Calu3 (cell line): ENCODE results near the gene LMX1A. TPM values are rescaled to one million over a fixed set of nuclear protein-coding genes. Genes with fewer than 3 reads are reported as not detected.

Source experiments
- BruUV-seq: library from RNA; stranded (reverse); fragments of 400-500 nt; replicated peaks from 2 replicates; lab custom pipeline; 2021; lab: Mats Ljungman, UMichigan
- CTCF ChIA-PET: fragments of 300-600 bp; sonication (Branson Sonifier 250); formaldehyde crosslinking; loops from one replicate; lab custom pipeline; 2022; ENCODE audit warnings: antibody characterized with exemption; lab: Charles Lee
- DNase-seq: peaks from one replicate; pipeline ENCODE4 v3.0.0; 2022
- H3K27ac Mint-ChIP-seq: one replicate; pipeline ENCODE4 v1.8.0; 2022; ENCODE audit warnings: mixed read lengths; ENCODE audit not compliant: unreplicated experiment
- H3K27me3 Mint-ChIP-seq: one replicate; pipeline ENCODE4 v1.8.0; 2022; ENCODE audit warnings: mixed read lengths; ENCODE audit not compliant: unreplicated experiment
- H3K36me3 Mint-ChIP-seq: one replicate; pipeline ENCODE4 v1.8.0; 2022; ENCODE audit warnings: mild to moderate bottlenecking, moderate library complexity, mixed read lengths; ENCODE audit not compliant: insufficient read depth, unreplicated experiment
- H3K4me1 Mint-ChIP-seq: one replicate; pipeline ENCODE4 v1.8.0; 2022; ENCODE audit warnings: mild to moderate bottlenecking, low read depth, mixed read lengths; ENCODE audit not compliant: unreplicated experiment
- H3K4me3 Mint-ChIP-seq: one replicate; pipeline ENCODE4 v1.8.0; 2022; ENCODE audit warnings: mild to moderate bottlenecking, low read depth, moderate library complexity, mixed read lengths; ENCODE audit not compliant: unreplicated experiment
- H3K9me3 Mint-ChIP-seq: one replicate; pipeline ENCODE4 v1.8.0; 2022; ENCODE audit warnings: low read depth, mixed read lengths; ENCODE audit not compliant: unreplicated experiment
- intact Hi-C: fragments of 100-400 bp; cut with micrococcal nuclease; formaldehyde crosslinking; loops from one replicate; pipeline ENCODE4 v1.10.0; 2022; ENCODE audit not compliant: unreplicated experiment
- total RNA-seq: library from RNA; stranded (reverse); gene quantifications from 2 replicates; pipeline ENCODE4 v1.2.3, GENCODE V29; 2022
- TF ChIP-seq, protein P1 (sequence below): fragments of 200-600 bp; IDR thresholded peaks from one replicate; pipeline ENCODE4 v1.8.0; 2022; ENCODE audit warnings: antibody characterized with exemption; ENCODE audit not compliant: unreplicated experiment

LMX1A gene
- total RNA-seq, 1 experiment from 2014 or later: not detected

DNA sequence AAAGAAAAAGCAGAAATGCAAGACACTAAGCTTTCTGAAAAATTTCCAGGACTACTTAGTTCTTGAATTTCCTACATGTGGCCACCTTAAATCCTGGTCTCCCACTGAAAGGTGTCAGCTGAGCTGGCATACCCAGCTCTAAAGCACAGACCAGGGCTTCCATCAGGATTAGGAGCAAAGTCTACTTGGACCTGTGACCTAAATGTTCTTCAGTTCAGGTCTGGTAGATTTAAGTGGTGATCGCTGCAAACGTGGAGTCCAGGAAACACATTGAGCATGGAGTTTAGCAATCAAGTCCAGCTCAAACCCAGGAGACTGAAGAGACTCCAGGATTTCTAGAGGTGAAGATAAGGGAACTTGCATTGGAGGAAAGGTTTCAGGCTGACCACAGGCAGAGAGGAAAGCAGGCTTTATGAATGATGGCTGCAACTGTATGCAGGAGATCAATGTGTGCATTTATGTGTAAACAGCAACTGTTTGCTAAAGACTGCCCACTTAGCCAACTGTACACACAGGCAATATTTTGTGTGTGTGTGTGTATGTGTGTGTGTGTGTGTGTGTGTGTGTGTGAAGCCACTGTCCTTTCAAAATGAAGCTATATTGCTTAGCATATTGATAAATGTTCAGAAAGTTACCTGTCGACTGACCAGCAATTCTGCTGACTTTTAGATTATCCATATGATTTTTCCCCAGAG, 75.2 kb downstream of the LMX1A start:
- Mint-ChIP-seq H3K9me3 (no peaks in the 10 kb centered on the region), H3K36me3 (no peaks in the 10 kb centered on the region), H3K27me3 (peaks cover 81% of the 10 kb centered on the region), H3K27ac (no peak overlapping the region), H3K4me1 (no peaks in the 10 kb centered on the region), H3K4me3 (no peak overlapping the region)
- intact Hi-C loops: no loop called here
- CTCF ChIA-PET: interaction anchor here (0.6 kb wide), 1 partner anchor 253 kb away, joined by 4 read pairs; no protein-coding TSS in a partner anchor
- TF ChIP-seq, protein P1, sequence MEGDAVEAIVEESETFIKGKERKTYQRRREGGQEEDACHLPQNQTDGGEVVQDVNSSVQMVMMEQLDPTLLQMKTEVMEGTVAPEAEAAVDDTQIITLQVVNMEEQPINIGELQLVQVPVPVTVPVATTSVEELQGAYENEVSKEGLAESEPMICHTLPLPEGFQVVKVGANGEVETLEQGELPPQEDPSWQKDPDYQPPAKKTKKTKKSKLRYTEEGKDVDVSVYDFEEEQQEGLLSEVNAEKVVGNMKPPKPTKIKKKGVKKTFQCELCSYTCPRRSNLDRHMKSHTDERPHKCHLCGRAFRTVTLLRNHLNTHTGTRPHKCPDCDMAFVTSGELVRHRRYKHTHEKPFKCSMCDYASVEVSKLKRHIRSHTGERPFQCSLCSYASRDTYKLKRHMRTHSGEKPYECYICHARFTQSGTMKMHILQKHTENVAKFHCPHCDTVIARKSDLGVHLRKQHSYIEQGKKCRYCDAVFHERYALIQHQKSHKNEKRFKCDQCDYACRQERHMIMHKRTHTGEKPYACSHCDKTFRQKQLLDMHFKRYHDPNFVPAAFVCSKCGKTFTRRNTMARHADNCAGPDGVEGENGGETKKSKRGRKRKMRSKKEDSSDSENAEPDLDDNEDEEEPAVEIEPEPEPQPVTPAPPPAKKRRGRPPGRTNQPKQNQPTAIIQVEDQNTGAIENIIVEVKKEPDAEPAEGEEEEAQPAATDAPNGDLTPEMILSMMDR: no peak
- no peak for DNase-seq
- BruUV-seq: no TSS peak

DNA sequence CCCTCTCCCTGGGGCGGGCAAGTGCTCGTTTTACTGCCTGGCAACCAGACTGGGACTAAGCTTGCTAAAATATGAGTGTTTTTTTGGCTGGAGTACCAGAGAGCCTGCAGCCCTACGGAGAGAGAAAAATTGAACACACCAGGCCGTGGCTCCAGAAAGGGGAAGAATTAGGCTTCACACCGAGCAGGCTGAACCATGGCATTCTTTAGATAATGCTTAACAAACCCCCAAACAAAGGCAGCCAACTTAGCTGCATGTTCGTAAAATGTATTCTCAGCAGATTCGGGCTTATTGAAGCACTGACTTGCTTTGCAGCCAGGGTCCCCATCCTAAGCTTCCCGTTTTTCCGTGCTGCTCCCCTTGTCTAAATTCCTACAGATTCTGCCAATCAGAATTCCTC, 76.6 kb downstream of the LMX1A start:
- Mint-ChIP-seq H3K27ac (no peak overlapping the region), H3K4me3 (no peak overlapping the region), H3K36me3 (no peaks in the 10 kb centered on the region), H3K27me3 (peaks cover 84% of the 10 kb centered on the region), H3K9me3 (no peaks in the 10 kb centered on the region), H3K4me1 (no peaks in the 10 kb centered on the region)
- intact Hi-C loops: no loop called here
- no TSS peak for BruUV-seq
- CTCF ChIA-PET: no interaction called here
- TF ChIP-seq, protein P1: no peak
- no peak for DNase-seq

- Mint-ChIP-seq H3K27me3 (peaks cover 72% of the 10 kb centered on the region), H3K4me1 (no peaks in the 10 kb centered on the region), H3K9me3 (no peaks in the 10 kb centered on the region), H3K27ac (no peak overlapping the region), H3K4me3 (no peak overlapping the region), H3K36me3 (no peaks in the 10 kb centered on the region)
- BruUV-seq: no TSS peak
- TF ChIP-seq, protein P1: no peak
- no peak for DNase-seq
- intact Hi-C loops: no loop called here
- CTCF ChIA-PET: no interaction called here
Measured at GRCh38 chr1:165276314-165276713, 80.2 kb downstream of the LMX1A start.

GRCh38 chr1:165265196-165265838, 91.2 kb downstream of the LMX1A start:
- no peaks in the 10 kb centered on the region for H3K36me3 Mint-ChIP-seq
- DNase-seq: no peak
- TF ChIP-seq, protein P1: no peak

More at GRCh38 chr1:165265196-165265838, 91.2 kb downstream of the LMX1A start:
- intact Hi-C loops: no loop called here
- Mint-ChIP-seq H3K4me1 (no peaks in the 10 kb centered on the region), H3K27ac (no peak overlapping the region), H3K9me3 (peaks cover 3% of the 10 kb centered on the region), H3K4me3 (no peak overlapping the region), H3K27me3 (peaks cover 33% of the 10 kb centered on the region)
- no TSS peak for BruUV-seq
- CTCF ChIA-PET: no interaction called here
